HG03139 (cell line): ENCODE measurements around the gene BPIFB6.

Source experiments
- ATAC-seq: cut with Tn5 transposase; IDR thresholded peaks from one replicate; pipeline ENCODE4 v1.9.1; 2021; ENCODE audit not compliant: unreplicated experiment

Gene BPIFB6

DNA sequence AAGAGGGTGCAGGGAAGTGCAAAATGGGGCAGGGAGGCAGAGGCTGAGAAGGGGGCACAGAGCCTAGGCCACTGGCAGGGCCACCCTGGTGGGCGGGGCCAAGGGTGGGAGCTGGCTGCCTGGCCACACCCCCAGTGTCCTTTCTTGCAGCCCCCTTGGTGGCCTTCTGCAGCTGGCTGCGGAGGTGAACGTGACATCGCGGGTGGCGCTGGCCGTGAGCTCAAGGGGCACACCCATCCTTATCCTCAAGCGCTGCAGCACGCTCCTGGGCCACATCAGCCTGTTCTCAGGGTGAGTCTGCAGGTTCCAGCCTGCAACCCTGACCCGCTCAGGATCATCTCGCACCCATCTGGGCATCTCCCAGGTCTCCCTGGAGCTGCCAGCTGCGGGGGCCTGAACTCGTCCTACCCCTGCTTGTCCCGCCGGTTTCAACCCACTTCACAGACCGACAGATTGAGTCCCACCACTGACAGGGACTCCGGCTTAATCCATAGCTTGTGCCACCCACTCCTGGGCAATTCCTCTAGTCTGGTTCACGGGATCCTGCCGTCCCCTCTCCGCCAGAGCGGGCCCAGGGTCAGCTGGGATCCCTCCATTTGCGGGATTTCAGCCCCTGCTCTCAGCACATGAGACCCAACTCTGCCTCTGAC lies 28.4 kb downstream of the BPIFB6 start:
- ATAC-seq: no peak

GRCh38 chr20:33061658-33062028 lies 30.2 kb downstream of the BPIFB6 start:
- ATAC-seq: no peak

- ATAC-seq: no peak
These were observed 30.8 kb downstream of the BPIFB6 start for GRCh38 chr20:33062105-33062824.

DNA sequence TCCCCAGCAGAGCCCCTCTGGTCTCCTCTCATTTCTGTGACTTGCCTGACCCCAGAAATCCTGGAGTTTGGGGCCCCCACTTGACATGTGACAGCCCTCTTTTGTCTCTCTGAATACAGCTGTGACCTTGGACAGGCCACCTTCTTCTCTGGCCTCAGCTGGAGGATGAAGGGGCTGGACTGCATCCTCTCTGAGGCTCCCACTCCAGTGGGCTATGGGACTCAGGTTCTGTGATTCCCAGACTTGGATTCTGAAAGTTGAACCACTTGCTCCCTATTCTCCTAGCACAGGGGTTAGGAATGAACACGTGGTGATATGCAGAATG lies 31.3 kb downstream of the BPIFB6 start:
- no peak for ATAC-seq

DNA sequence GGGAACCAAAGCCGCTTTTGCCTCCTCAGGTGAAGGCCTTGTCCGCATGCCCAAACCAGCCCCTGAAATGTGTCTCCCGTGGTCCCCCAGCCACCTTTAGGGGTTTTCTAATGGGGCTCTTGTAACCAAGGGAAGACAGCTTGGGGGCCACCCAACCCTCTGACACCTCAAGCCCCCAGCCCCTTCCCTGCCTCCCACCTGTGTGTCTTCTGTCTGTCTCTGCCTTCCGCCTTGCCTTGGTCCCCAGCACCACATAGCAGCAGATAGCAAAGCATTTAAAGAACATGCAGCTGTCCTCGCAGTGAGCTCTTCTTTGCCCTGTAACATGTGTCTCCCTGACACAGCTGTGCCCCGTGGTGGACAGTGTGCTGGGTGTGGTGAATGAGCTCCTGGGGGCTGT lies 31.8 kb downstream of the BPIFB6 start:
- no peak for ATAC-seq

- ATAC-seq: no peak
These were observed 33.3 kb downstream of the BPIFB6 start for GRCh38 chr20:33064572-33065287.

GRCh38 chr20:33065785-33066184 lies 34.3 kb downstream of the BPIFB6 start:
- no peak for ATAC-seq

GRCh38 chr20:33067806-33068205 lies 36.4 kb downstream of the BPIFB6 start:
- no peak for ATAC-seq

DNA sequence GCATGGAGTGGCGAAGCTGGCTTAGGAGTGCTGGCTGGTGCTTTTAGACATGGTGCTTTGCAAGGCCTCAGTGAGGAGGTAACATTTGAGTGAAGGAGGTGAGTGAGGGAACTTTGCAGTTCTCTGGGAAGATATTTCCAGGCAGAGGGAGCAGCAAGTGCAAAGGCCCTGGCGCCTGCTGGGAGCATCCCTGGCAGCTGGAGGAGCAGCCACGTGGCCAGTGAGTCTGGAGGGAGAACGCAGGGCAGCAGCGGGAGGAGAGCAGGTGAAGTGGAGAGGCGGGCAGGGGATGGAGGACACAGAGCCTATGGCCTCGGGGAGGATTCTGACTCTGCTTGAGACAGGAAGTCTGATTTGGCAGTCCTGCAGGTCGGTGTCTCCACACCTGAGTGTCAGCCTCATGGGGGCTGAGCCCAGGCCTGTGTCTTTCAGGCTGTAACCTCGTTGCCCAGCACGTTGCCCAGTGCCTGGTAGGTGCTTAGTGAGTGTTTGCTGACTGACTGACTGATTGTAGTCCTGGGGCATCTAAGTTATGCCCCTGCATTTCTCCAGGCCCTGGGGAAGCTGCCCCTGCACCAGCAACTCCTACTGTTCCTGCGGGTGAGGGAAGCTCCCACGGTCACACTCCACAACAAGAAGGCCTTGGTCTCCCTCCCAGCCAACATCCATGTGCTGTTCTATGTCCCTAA lies 36.9 kb downstream of the BPIFB6 start:
- ATAC-seq: no peak

- ATAC-seq: no peak
These were observed 38.2 kb downstream of the BPIFB6 start for GRCh38 chr20:33069673-33070072.

DNA sequence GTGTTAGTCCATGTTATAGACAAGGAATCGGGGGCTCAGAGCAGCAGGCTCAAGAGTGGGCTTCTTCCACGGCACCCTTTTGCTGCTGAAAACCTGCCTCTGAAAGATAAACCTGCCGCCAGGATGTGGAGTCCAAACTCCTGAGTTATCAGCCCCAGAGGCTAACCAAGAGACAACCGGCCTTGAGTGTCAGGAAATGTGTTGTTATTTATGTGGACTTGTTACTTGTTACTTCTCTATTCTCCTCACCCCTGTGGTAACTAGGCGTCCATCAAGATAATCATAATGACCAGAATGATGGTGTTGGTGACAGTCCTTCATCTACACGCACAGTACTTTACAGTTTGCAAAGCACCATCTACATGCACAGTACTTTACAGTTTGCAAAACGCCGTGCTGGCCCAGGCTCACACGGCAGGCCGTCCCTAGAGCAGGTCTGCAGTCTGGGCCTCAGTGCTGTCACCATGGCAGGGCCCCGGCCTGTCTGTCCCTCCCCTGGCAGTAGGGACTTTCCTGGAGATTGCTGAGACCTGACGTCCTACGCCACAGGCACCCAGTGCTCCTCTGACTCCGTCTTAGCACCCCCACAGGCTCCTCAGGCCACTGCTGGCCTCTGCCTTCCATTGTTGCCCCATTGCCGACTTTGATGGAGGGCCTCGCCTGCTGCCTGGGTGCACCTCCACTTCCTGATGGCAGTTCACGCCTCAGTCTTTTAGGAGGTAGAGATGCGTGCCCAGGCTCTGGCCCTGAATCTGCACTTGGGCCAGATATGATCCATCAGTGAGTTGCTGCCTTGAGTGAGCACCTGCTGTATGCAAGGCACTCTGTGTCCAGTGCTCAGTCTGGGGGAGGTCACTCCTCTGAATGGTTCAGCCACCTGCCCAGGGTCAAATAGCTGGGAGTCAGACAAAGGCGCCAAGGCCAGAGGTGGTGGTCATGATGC lies 38.9 kb downstream of the BPIFB6 start:
- no peak for ATAC-seq

GRCh38 chr20:33071198-33071597 lies 39.8 kb downstream of the BPIFB6 start:
- no peak for ATAC-seq

- ATAC-seq: no peak
These were observed 40.9 kb downstream of the BPIFB6 start for GRCh38 chr20:33072362-33072761.

DNA sequence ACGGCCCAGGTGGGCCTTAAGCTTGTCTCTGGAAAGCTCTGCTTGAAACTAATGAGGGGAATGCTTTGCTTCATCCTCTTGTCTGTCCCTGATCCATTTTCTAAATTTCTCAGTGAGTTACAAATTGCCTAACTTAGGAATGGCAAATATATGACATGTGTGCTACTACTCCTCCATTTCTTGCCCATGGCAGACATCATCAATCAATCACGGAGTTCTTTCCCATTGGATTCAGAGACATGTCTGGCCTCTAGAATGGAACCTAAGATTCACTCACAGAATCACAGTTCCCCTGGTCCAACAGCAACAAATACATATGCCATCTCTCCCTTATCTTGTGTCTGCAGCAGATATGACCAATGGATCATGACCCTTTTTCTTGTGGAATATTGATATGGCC lies 41.4 kb downstream of the BPIFB6 start:
- no peak for ATAC-seq

- ATAC-seq: no peak
These were observed 43.2 kb downstream of the BPIFB6 start for GRCh38 chr20:33074675-33075074.

- no peak for ATAC-seq
These were observed 43.8 kb downstream of the BPIFB6 start for GRCh38 chr20:33075281-33075680.

- ATAC-seq: no peak
These were observed 45.4 kb downstream of the BPIFB6 start for GRCh38 chr20:33076662-33077372.

DNA sequence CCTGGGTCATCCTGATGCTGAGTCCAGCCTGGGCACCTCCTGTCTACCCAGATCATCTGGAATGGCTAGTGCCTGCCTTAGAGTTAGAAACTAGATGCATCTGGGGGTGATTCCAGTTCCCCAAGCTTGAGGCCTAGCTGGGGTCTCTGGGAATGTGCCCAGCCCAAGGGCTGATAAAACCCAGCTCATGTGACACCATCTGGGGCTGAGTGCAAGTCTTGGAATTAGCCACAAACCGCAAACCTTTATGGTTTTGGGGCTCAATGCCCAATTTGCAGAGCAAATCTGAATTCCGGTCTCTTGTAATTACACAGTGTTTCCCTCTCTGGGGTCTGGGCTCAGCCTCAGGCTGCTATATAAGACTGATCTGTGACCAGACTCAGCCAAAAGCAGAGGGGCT lies 47.8 kb downstream of the BPIFB6 start, which contains the start of gene BPIFB4:
TSS of gene BPIFB4 (plus strand) at position 385 of the 400 bp plus-strand sequence. CDS start 1,884 bp downstream, outside the sequence.
- no peak for ATAC-seq

GRCh38 chr20:33081411-33082154 lies 50.1 kb downstream of the BPIFB6 start:
- ATAC-seq: no peak
